H1 (cell line): Measurements from ENCODE around the gene HOXD10. TPM values are rescaled to one million over a fixed set of nuclear protein-coding genes. Genes with fewer than 3 reads are reported as not detected.

Source experiments
- CTCF ChIA-PET: fragments of 300-600 bp; sonication (Branson Sonifier 250); formaldehyde crosslinking; loops from one replicate; lab custom pipeline; 2021; ENCODE audit not compliant: partially characterized antibody; lab: Charles Lee
- POLR2A ChIA-PET: fragments of 300-600 bp; sonication (Branson Sonifier 250); formaldehyde crosslinking; loops from one replicate; lab custom pipeline; 2021; ENCODE audit warnings: inconsistent platforms; ENCODE audit not compliant: partially characterized antibody; lab: Charles Lee
- DNase-seq, 2 experiments: peaks; one replicate each; pipeline versions ENCODE4 v3.0.0 to v3.0.0-alpha.2; 2010 to 2022; ENCODE audit warnings: low spot score in 2 of 2, low read depth in 1 of 2, mixed read lengths in 1 of 2
- FAIRE-seq: peaks from 2 replicates; lab custom pipeline; 2011; peaks lifted over from hg19 to GRCh38; lab: Jason Lieb, UNC
- H2AFZ ChIP-seq: 2 replicates; pipeline ENCODE4 v1.8.1; 2012; ENCODE audit warnings: low read length, inconsistent platforms
- H2AK5ac ChIP-seq: 2 replicates; pipeline ENCODE4 v1.6.1; 2013; ENCODE audit warnings: low read depth, low read length
- H2BK120ac ChIP-seq: replicated peaks from 2 replicates; pipeline ENCODE3; 2013; ENCODE audit warnings: low read depth, low read length, inconsistent platforms
- H2BK12ac ChIP-seq: 2 replicates; pipeline ENCODE4 v1.6.1; 2013; ENCODE audit warnings: low read depth, low read length
- H2BK15ac ChIP-seq: 2 replicates; pipeline ENCODE4 v1.6.1; 2013; ENCODE audit warnings: low read length
- H2BK20ac ChIP-seq: 2 replicates; pipeline ENCODE4 v1.6.1; 2013; ENCODE audit warnings: low read length
- H2BK5ac ChIP-seq: 2 replicates; pipeline ENCODE4 v1.6.1; 2013; ENCODE audit warnings: low read depth, low read length
- H3K14ac ChIP-seq: 2 replicates; pipeline ENCODE4 v1.6.1; 2013; ENCODE audit warnings: inconsistent platforms; ENCODE audit not compliant: insufficient read length
- H3K18ac ChIP-seq: 2 replicates; pipeline ENCODE4 v1.6.1; 2013; ENCODE audit warnings: low read length; ENCODE audit errors: extremely low read depth
- H3K23ac ChIP-seq: 2 replicates; pipeline ENCODE4 v1.6.1; 2013; ENCODE audit warnings: inconsistent platforms; ENCODE audit not compliant: insufficient read length
- H3K23me2 ChIP-seq: 2 replicates; pipeline ENCODE4 v1.6.1; 2013; ENCODE audit warnings: low read depth, low read length
- H3K27ac ChIP-seq: 2 replicates; pipeline ENCODE4 v1.6.1; 2011; ENCODE audit warnings: low read depth, low read length, inconsistent platforms
- H3K27me3 ChIP-seq, 4 experiments: replicated peaks in 1 of 4; 1 replicate in 1 of 4; 2 replicates in 3 of 4; pipeline versions ENCODE4 v1.6.1 to v1.8.1; 2011 to 2013; ENCODE audit warnings: low read length in 3 of 4, mild to moderate bottlenecking in 3 of 4, inconsistent platforms in 2 of 4, mixed read lengths in 2 of 4, moderate library complexity in 1 of 4; ENCODE audit not compliant: control insufficient read depth in 3 of 4, insufficient read depth in 3 of 4; ENCODE audit errors: extremely low read depth in 1 of 4
- H3K36me3 ChIP-seq, 4 experiments: 2 replicates each; pipeline versions ENCODE4 v1.6.1 to v1.8.1; 2011 to 2013; ENCODE audit warnings: mild to moderate bottlenecking in 4 of 4, low read length in 3 of 4, moderate library complexity in 2 of 4, control low read depth in 1 of 4, inconsistent platforms in 1 of 4; ENCODE audit not compliant: insufficient read depth in 4 of 4, control insufficient read depth in 2 of 4
- H3K4ac ChIP-seq: replicated peaks from 2 replicates; pipeline ENCODE3; 2013; ENCODE audit warnings: low read length, low read depth, mixed read lengths, inconsistent platforms; ENCODE audit not compliant: insufficient read length
- H3K4me1 ChIP-seq, 4 experiments: replicated peaks in 1 of 4; 1 replicate in 1 of 4; 2 replicates in 3 of 4; pipeline versions ENCODE4 v1.6.1 to v1.8.1; 2011 to 2013; ENCODE audit warnings: low read length in 3 of 4, inconsistent platforms in 2 of 4, mixed read lengths in 1 of 4; ENCODE audit not compliant: insufficient read depth in 4 of 4, control insufficient read depth in 3 of 4
- H3K4me2 ChIP-seq, 2 experiments: 2 replicates each; pipeline versions ENCODE4 v1.6.1 to v1.8.1; 2011 to 2013; ENCODE audit warnings: low read depth in 2 of 2, low read length in 2 of 2, control low read depth in 1 of 2, inconsistent platforms in 1 of 2, mild to moderate bottlenecking in 1 of 2; ENCODE audit not compliant: insufficient read depth in 1 of 2
- H3K4me3 ChIP-seq, 4 experiments: fragments of 200-600, 300-600 bp in 1 of 4; sonication (generic), shearing (Covaris generic), sonication (Bioruptor Twin) in 1 of 4; 2 replicates each; pipeline versions ENCODE4 v1.5.1 to v1.8.1; 2011 to 2016; ENCODE audit warnings: low read length in 4 of 4, low read depth in 3 of 4, control low read depth in 2 of 4, inconsistent platforms in 2 of 4, mild to moderate bottlenecking in 2 of 4, mixed read lengths in 1 of 4, moderate library complexity in 1 of 4; ENCODE audit not compliant: insufficient read depth in 2 of 4; ENCODE audit errors: extremely low read depth in 1 of 4
- H3K56ac ChIP-seq: replicated peaks from 2 replicates; pipeline ENCODE3; 2013; ENCODE audit warnings: low read depth, mild to moderate bottlenecking, mixed read lengths, low read length, inconsistent platforms; ENCODE audit not compliant: insufficient read length
- H3K79me1 ChIP-seq: 2 replicates; pipeline ENCODE4 v1.6.1; 2013; ENCODE audit warnings: low read depth, low read length, control low read depth
- H3K79me2 ChIP-seq, 2 experiments: 2 replicates each; pipeline versions ENCODE4 v1.6.1 to v1.8.1; 2012 to 2013; ENCODE audit warnings: low read length in 2 of 2, mild to moderate bottlenecking in 2 of 2, inconsistent platforms in 1 of 2; ENCODE audit not compliant: insufficient read depth in 2 of 2, control insufficient read depth in 1 of 2
- H3K9ac ChIP-seq, 4 experiments: replicated peaks in 1 of 4; 1 replicate in 1 of 4; 2 replicates in 3 of 4; pipeline versions ENCODE4 v1.6.1 to v1.8.1; 2011 to 2013; ENCODE audit warnings: low read depth in 3 of 4, low read length in 3 of 4, control low read depth in 2 of 4, mild to moderate bottlenecking in 2 of 4, moderate library complexity in 2 of 4, inconsistent platforms in 1 of 4; ENCODE audit errors: extremely low read depth in 1 of 4
- H3K9me3 ChIP-seq, 2 experiments: 2 replicates each; pipeline versions ENCODE4 v1.6.1 to v1.8.1; 2012 to 2013; ENCODE audit warnings: mild to moderate bottlenecking in 2 of 2, moderate library complexity in 2 of 2, control low read depth in 1 of 2, inconsistent platforms in 1 of 2, low read depth in 1 of 2, low read length in 1 of 2, mixed read lengths in 1 of 2; ENCODE audit not compliant: insufficient read depth in 2 of 2
- H4K20me1 ChIP-seq, 2 experiments: replicated peaks in 1 of 2; 2 replicates each; pipeline versions ENCODE3 to v1.8.1; 2011 to 2013; ENCODE audit warnings: inconsistent platforms in 2 of 2, low read length in 2 of 2, mild to moderate bottlenecking in 1 of 2; ENCODE audit not compliant: insufficient read depth in 2 of 2, control insufficient read depth in 1 of 2
- H4K5ac ChIP-seq: 2 replicates; pipeline ENCODE4 v1.6.1; 2013; ENCODE audit warnings: low read length, low read depth, mixed read lengths, inconsistent platforms; ENCODE audit not compliant: insufficient read length
- H4K8ac ChIP-seq: 2 replicates; pipeline ENCODE4 v1.8.0; 2013; ENCODE audit warnings: mild to moderate bottlenecking, moderate library complexity, low read length, inconsistent platforms; ENCODE audit not compliant: insufficient read depth; ENCODE audit errors: extremely low read depth
- H4K91ac ChIP-seq: replicated peaks from 2 replicates; pipeline ENCODE3; 2013; ENCODE audit warnings: low read length, mixed read lengths, inconsistent platforms; ENCODE audit not compliant: insufficient read length
- CBX5 ChIP-seq: fragments of 300-800, 300-1000 bp; sonication (generic); IDR thresholded peaks from 2 replicates; pipeline ENCODE4 v1.7.1; 2016; ENCODE audit warnings: antibody characterized with exemption, low read length, low read depth
- KDM1A ChIP-seq: fragments of 200-600, 300-600 bp; sonication (generic); IDR thresholded peaks from 2 replicates; pipeline ENCODE4 v1.7.1; 2016; ENCODE audit warnings: mild to moderate bottlenecking, low read length, borderline replicate concordance
- MAFK ChIP-seq: IDR thresholded peaks from 2 replicates; pipeline ENCODE4 v1.6.1; 2012; ENCODE audit warnings: low read depth, mild to moderate bottlenecking, improper control_type of control experiment, low read length
- POLR2AphosphoS5 ChIP-seq: IDR thresholded peaks from 2 replicates; pipeline ENCODE4 v1.6.1; 2011; ENCODE audit warnings: low read depth, low read length
- RBBP5 ChIP-seq: IDR thresholded peaks from 2 replicates; pipeline ENCODE4 v1.7.1; 2012; ENCODE audit warnings: low read depth, mild to moderate bottlenecking, inconsistent platforms, low read length, moderate library complexity, borderline replicate concordance
- SAP30 ChIP-seq: fragments of 300-600 bp; sonication (generic); IDR thresholded peaks from 2 replicates; pipeline ENCODE4 v1.7.1; 2012; ENCODE audit warnings: low read length, moderate library complexity, mild to moderate bottlenecking, inconsistent platforms; ENCODE audit not compliant: insufficient read depth, insufficient replicate concordance
- SIN3A ChIP-seq, 2 experiments: IDR thresholded peaks in 1 of 2; conservative IDR thresholded peaks in 1 of 2; 2 replicates each; pipeline ENCODE4 v1.6.1; 2011 to 2012; ENCODE audit warnings: low read length in 2 of 2, improper control_type of control experiment in 1 of 2, low read depth in 1 of 2, mild to moderate bottlenecking in 1 of 2
- SP4 ChIP-seq: IDR thresholded peaks from 2 replicates; pipeline ENCODE4 v1.6.1; 2012; ENCODE audit warnings: low read length, inconsistent platforms
- TCF12 ChIP-seq: IDR thresholded peaks from 2 replicates; pipeline ENCODE4 v1.6.1; 2011; ENCODE audit warnings: low read depth, mild to moderate bottlenecking, low read length
- ZNF274 ChIP-seq: IDR thresholded peaks from 2 replicates; pipeline ENCODE4 v1.7.0; 2012; ENCODE audit warnings: low read length, borderline replicate concordance; ENCODE audit errors: extremely low read depth
- WGBS, 2 experiments: shearing (Covaris generic) in 1 of 2; methylation state at CpG; one replicate each; pipeline versions ENCODE4 v1.1.6 to v1.1.7; 2013 to 2015; ENCODE audit warnings: low lambda C conversion rate in 2 of 2, mixed read lengths in 2 of 2, inconsistent platforms in 1 of 2, low coverage in 1 of 2, missing lambda C conversion rate in 1 of 2; ENCODE audit not compliant: insufficient replicate concordance in 2 of 2, insufficient coverage in 1 of 2, insufficient read length in 1 of 2; ENCODE audit errors: extremely low coverage in 1 of 2, missing lambda C conversion rate in 1 of 2; 5-methylcytosine and 5-hydroxymethylcytosine counted together
- polyA plus RNA-seq, 7 experiments: library from polyadenylated mRNA; depleted of rRNA in 3 of 7; stranded (reverse) in 5 of 7; unstranded in 2 of 7; fragments of >200 nt in 5 of 7; fragments of 200-250 nt in 2 of 7; gene quantifications; 1 replicate in 5 of 7; 2 replicates in 1 of 7; 4 replicates in 1 of 7; pipeline versions ENCODE4 v1.2.1 to v1.2.3, GENCODE V29; 2011 to 2013; ENCODE audit warnings: missing spikeins in 2 of 7, mixed read lengths in 2 of 7
- total RNA-seq: library from RNA; stranded (reverse); fragmentation: NEBNext Ultra II Directional; extraction: Animal tissue kit (Norgen Biotek cat#: 25700); gene quantifications from 2 replicates; pipeline ENCODE4 v1.2.1, GENCODE V29; 2021
- TF ChIP-seq, protein P1 (sequence below), 3 experiments: IDR thresholded peaks; 1 replicate in 2 of 3; 2 replicates in 1 of 3; pipeline versions ENCODE4 v1.5.1 to v1.6.1; 2011; ENCODE audit warnings: low read length in 3 of 3, mild to moderate bottlenecking in 3 of 3, inconsistent platforms in 2 of 3, low read depth in 1 of 3, moderate library complexity in 1 of 3; ENCODE audit not compliant: insufficient read depth in 1 of 3; ENCODE audit errors: control extremely low read depth in 1 of 3

HOXD10 gene
- total and polyA plus RNA-seq, 2 of the 8 experiments (the other 6 are each of a cell fraction or from before 2014, with no cell fraction given): not detected

DNA sequence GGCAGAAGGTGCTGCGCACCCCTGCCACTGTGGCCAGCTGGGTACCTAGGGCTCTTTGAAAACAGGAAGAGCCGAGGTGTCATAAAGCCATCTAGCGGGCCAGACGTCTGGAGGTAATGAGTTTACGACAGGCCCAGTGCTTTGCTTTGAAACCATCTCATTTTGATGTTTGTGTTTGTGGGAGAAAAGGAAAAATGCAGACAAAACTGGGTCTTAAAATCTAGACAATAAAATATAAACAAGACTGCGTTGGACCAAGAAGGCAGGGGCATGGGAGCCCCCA lies 9.1 kb downstream of the HOXD10 start:
- Histone ChIP-seq H3K27ac (no peak overlapping the region), H2AK5ac (no peak overlapping the region), H3K9ac (no peak overlapping the region), H3K9me3 (no peaks in the 10 kb centered on the region; a peak in 1 of 4 replicates), H3K79me1 (no peaks in the 10 kb centered on the region), H3K27me3 (peaks cover 96 to 100% (median 99%) of the 10 kb centered on the region in 4 experiments), H3K79me2 (no peaks in the 10 kb centered on the region), H3K23me2 (peaks cover 2% of the 10 kb centered on the region; the same call in 1 of the 2 replicates), H2BK120ac (no peak overlapping the region), H4K8ac (no peak overlapping the region), H3K4me1 (peaks cover 0 to 18% (median 9%) of the 10 kb centered on the region in 4 experiments; a peak in 6 of 7 replicates), H2BK12ac (no peak overlapping the region), H3K23ac (no peak overlapping the region), H3K36me3 (peaks cover 0 to 31% (median 0%) of the 10 kb centered on the region in 4 experiments; a peak in 1 of 8 replicates), H2BK5ac (no peak overlapping the region), H4K20me1 (peaks cover 20 to 29% of the 10 kb centered on the region in 2 experiments), H3K4ac (no peak overlapping the region), H3K56ac (no peak overlapping the region), H4K91ac (no peak overlapping the region), H3K18ac (no peak overlapping the region), H4K5ac (no peak overlapping the region), H3K4me2 (no peak overlapping the region), H3K14ac (no peak overlapping the region), H3K4me3 (no peak overlapping the region), H2BK20ac (no peak overlapping the region), H2BK15ac (no peak overlapping the region), H2AFZ (no peak overlapping the region)
- WGBS, 2 experiments: 26% methylated on average over 6 of the region's 6 CpGs; no CpG with 5 or more reads in 1 of the 2 experiments
- no peak for DNase-seq
- no peak for FAIRE-seq
- ChIA-PET POLR2A (interaction anchor here (0.8 kb wide), 1 partner anchor 15 kb away, joined by 3 read pairs; no protein-coding TSS in a partner anchor), CTCF (interaction anchor here (0.8 to 6.2 kb wide), 12 partner anchors 9 to 1023 kb away, joined by 3 to 72 read pairs (median 12); partner anchors contain the start of gene HOXD10)
- TF ChIP-seq SP4 (no peak), RBBP5 (no peak), MAFK (no peak), POLR2AphosphoS5 (no peak), CBX5 (no peak), KDM1A (no peak), SAP30 (no peak), TCF12 (no peak), ZNF274 (no peak), SIN3A (conservative IDR thresholded peaks at IDR 0.05 in 1 of 2, IDR thresholded peaks at IDR 0.05 in 1 of 2; ENCODE audit: low read depth in 1 of 2, low read length in 2 of 2) (no peak)
- TF ChIP-seq, protein P1, sequence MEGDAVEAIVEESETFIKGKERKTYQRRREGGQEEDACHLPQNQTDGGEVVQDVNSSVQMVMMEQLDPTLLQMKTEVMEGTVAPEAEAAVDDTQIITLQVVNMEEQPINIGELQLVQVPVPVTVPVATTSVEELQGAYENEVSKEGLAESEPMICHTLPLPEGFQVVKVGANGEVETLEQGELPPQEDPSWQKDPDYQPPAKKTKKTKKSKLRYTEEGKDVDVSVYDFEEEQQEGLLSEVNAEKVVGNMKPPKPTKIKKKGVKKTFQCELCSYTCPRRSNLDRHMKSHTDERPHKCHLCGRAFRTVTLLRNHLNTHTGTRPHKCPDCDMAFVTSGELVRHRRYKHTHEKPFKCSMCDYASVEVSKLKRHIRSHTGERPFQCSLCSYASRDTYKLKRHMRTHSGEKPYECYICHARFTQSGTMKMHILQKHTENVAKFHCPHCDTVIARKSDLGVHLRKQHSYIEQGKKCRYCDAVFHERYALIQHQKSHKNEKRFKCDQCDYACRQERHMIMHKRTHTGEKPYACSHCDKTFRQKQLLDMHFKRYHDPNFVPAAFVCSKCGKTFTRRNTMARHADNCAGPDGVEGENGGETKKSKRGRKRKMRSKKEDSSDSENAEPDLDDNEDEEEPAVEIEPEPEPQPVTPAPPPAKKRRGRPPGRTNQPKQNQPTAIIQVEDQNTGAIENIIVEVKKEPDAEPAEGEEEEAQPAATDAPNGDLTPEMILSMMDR (IDR thresholded peaks at IDR 0.05; ENCODE audit: control extremely low read depth in 1 of 3, insufficient read depth in 1 of 3, low read depth in 1 of 3, low read length in 3 of 3): no peak
